WTC11 (cell line): ENCODE data around the gene PSMD14.

Experiments used
- CBFB ChIP-seq: sonication (generic); formaldehyde crosslinking; IDR thresholded peaks from 2 replicates; pipeline ENCODE4 v1.8.1; 2022; ENCODE audit warnings: mild to moderate bottlenecking, low read depth, missing genetic modification reagents
- CTCF ChIP-seq: fragments of 200-600 bp; IDR thresholded peaks from 2 replicates; pipeline ENCODE4 v1.8.0; 2022; ENCODE audit warnings: antibody characterized with exemption
- NR1H2 ChIP-seq: sonication (generic); formaldehyde crosslinking; IDR thresholded peaks from 2 replicates; pipeline ENCODE4 v1.9.0; 2021; ENCODE audit warnings: mild to moderate bottlenecking, moderate library complexity, missing genetic modification reagents
- NR2C2 ChIP-seq: sonication (generic); formaldehyde crosslinking; IDR thresholded peaks from 2 replicates; pipeline ENCODE4 v1.8.0; 2022; ENCODE audit warnings: mild to moderate bottlenecking, missing genetic modification reagents
- RELA ChIP-seq: sonication (generic); formaldehyde crosslinking; IDR thresholded peaks from 2 replicates; pipeline ENCODE4 v1.8.1; 2022; ENCODE audit warnings: missing genetic modification reagents, mild to moderate bottlenecking, borderline replicate concordance
- SMAD3 ChIP-seq: sonication (generic); formaldehyde crosslinking; IDR thresholded peaks from 2 replicates; pipeline ENCODE4 v1.8.0; 2022; ENCODE audit warnings: missing genetic modification reagents, mild to moderate bottlenecking, borderline replicate concordance
- TCF7 ChIP-seq: sonication (generic); formaldehyde crosslinking; IDR thresholded peaks from 2 replicates; pipeline ENCODE4 v1.8.0; 2022; ENCODE audit warnings: mild to moderate bottlenecking, low read depth, missing genetic modification reagents, moderate library complexity
- ZNF263 ChIP-seq: sonication (generic); formaldehyde crosslinking; IDR thresholded peaks from 2 replicates; pipeline ENCODE4 v1.8.1; 2022; ENCODE audit warnings: low read depth, mild to moderate bottlenecking, moderate library complexity, missing genetic modification reagents
- ZNF281 ChIP-seq: sonication (generic); formaldehyde crosslinking; IDR thresholded peaks from 2 replicates; pipeline ENCODE4 v1.8.0; 2023; ENCODE audit warnings: mild to moderate bottlenecking, missing genetic modification reagents
- TF ChIP-seq, protein P1 (sequence below): sonication (generic); formaldehyde crosslinking; IDR thresholded peaks from 2 replicates; pipeline ENCODE4 v1.8.0; 2023; ENCODE audit warnings: missing genetic modification reagents, mild to moderate bottlenecking, borderline replicate concordance

GRCh38 chr2:161418275-161418714 lies 110.1 kb downstream of the PSMD14 start:
- no peak for TF ChIP-seq CBFB (CRISPR knock-in tag)
- no peak for TF ChIP-seq TCF7 (CRISPR knock-in tag)
- no peak for TF ChIP-seq RELA (CRISPR knock-in tag)
- no peak for TF ChIP-seq ZNF281
- no peak for TF ChIP-seq CTCF
- TF ChIP-seq, protein P1, sequence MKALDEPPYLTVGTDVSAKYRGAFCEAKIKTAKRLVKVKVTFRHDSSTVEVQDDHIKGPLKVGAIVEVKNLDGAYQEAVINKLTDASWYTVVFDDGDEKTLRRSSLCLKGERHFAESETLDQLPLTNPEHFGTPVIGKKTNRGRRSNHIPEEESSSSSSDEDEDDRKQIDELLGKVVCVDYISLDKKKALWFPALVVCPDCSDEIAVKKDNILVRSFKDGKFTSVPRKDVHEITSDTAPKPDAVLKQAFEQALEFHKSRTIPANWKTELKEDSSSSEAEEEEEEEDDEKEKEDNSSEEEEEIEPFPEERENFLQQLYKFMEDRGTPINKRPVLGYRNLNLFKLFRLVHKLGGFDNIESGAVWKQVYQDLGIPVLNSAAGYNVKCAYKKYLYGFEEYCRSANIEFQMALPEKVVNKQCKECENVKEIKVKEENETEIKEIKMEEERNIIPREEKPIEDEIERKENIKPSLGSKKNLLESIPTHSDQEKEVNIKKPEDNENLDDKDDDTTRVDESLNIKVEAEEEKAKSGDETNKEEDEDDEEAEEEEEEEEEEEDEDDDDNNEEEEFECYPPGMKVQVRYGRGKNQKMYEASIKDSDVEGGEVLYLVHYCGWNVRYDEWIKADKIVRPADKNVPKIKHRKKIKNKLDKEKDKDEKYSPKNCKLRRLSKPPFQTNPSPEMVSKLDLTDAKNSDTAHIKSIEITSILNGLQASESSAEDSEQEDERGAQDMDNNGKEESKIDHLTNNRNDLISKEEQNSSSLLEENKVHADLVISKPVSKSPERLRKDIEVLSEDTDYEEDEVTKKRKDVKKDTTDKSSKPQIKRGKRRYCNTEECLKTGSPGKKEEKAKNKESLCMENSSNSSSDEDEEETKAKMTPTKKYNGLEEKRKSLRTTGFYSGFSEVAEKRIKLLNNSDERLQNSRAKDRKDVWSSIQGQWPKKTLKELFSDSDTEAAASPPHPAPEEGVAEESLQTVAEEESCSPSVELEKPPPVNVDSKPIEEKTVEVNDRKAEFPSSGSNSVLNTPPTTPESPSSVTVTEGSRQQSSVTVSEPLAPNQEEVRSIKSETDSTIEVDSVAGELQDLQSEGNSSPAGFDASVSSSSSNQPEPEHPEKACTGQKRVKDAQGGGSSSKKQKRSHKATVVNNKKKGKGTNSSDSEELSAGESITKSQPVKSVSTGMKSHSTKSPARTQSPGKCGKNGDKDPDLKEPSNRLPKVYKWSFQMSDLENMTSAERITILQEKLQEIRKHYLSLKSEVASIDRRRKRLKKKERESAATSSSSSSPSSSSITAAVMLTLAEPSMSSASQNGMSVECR (CRISPR knock-in tag) = no peak
- TF ChIP-seq SMAD3 (CRISPR knock-in tag) = no peak
- no peak for TF ChIP-seq NR1H2 (CRISPR knock-in tag)
- TF ChIP-seq NR2C2 (CRISPR knock-in tag) = no peak
- TF ChIP-seq ZNF263 (CRISPR knock-in tag) = no peak
